ENCODE data around the gene NKAIN2.

NKAIN2 gene

GRCh38 chr6:124446961-124447360, 643.3 kb downstream of the NKAIN2 start:
- Histone ChIP-seq H2BK12ac (ENCODE audit: low read length) (no peak overlapping the region), H3K9ac (ENCODE audit: low read depth, low read length, poor library complexity) (no peak overlapping the region), H2BK120ac (ENCODE audit: low read depth, low read length) (no peak overlapping the region), H2AFZ (ENCODE audit: low read length) (no peak overlapping the region), H2BK15ac (ENCODE audit: low read length) (no peak overlapping the region), H3K36me3 (replicated peaks in 1 of 2; ENCODE audit: control insufficient read depth in 2 of 2, insufficient read depth in 2 of 2, low read length in 2 of 2) (no peaks in the 10 kb centered on the region), H3K79me1 (ENCODE audit: low read depth, low read length) (no peaks in the 10 kb centered on the region), H3K4me3 (ENCODE audit: low read length in 2 of 2) (no peak overlapping the region), H3K14ac (ENCODE audit: low read length) (no peak overlapping the region), H3K18ac (ENCODE audit: low read length) (no peak overlapping the region), H2AK5ac (ENCODE audit: low read depth, low read length) (no peak overlapping the region), H4K91ac (ENCODE audit: low read depth, low read length, poor library complexity) (no peak overlapping the region), H3K4me1 (ENCODE audit: control insufficient read depth in 2 of 2, insufficient read depth in 1 of 2, low read depth in 1 of 2, low read length in 2 of 2) (no peaks in the 10 kb centered on the region), H3K27me3 (ENCODE audit: control insufficient read depth in 3 of 3, insufficient read depth in 3 of 3, low read depth in 1 of 3, low read length in 3 of 3) (no peaks in the 10 kb centered on the region), H3K9me3 (replicated peaks in 1 of 2; ENCODE audit: control insufficient read depth in 2 of 2, insufficient read depth in 1 of 2, low read depth in 1 of 2, low read length in 2 of 2) (no peaks in the 10 kb centered on the region), H3K23ac (ENCODE audit: low read depth, low read length, poor library complexity) (no peak overlapping the region), H3K4me2 (ENCODE audit: insufficient read depth, low read length, poor library complexity, severe bottlenecking) (no peak overlapping the region), H4K8ac (ENCODE audit: low read depth, low read length) (no peak overlapping the region), H3K27ac (replicated peaks; ENCODE audit: low read length) (no peak overlapping the region), H2BK5ac (ENCODE audit: low read length) (no peak overlapping the region), H3K4ac (ENCODE audit: low read length) (no peak overlapping the region)
- WGBS, 2 donors (ENCODE audit: extremely low coverage in 2 of 2, insufficient read length in 2 of 2, insufficient replicate concordance in 1 of 2) = no CpG with 5 or more reads among the region's 3 CpGs
- no peak for DNase-seq (ENCODE audit: low spot score)

DNA sequence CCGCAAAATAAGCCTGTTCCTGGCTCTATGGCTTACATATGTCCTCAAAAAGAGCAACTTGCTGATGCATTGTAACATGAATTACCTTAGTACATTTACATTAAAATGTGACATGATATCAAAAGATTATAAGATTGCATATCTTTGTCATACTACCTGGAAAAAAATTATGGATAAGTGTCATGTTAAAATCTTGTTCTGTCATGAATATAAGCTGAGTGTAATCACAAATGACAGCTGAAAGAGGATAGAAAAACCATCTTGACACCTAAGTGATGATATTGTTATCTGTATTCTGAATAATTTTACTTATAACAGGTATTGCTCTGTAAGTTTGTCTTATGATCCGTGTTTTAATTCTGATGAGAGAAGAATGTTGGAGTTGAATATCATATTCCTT, 655.6 kb downstream of the NKAIN2 start:
- Histone ChIP-seq H3K18ac (ENCODE audit: low read length) (no peak overlapping the region), H2BK5ac (ENCODE audit: low read length) (no peak overlapping the region), H2AK5ac (ENCODE audit: low read depth, low read length) (no peak overlapping the region), H3K27ac (replicated peaks; ENCODE audit: low read length) (no peak overlapping the region), H3K4me1 (ENCODE audit: control insufficient read depth in 2 of 2, insufficient read depth in 1 of 2, low read depth in 1 of 2, low read length in 2 of 2) (no peaks in the 10 kb centered on the region), H3K9ac (ENCODE audit: low read depth, low read length, poor library complexity) (no peak overlapping the region), H3K4ac (ENCODE audit: low read length) (no peak overlapping the region), H2AFZ (ENCODE audit: low read length) (no peak overlapping the region), H3K36me3 (replicated peaks in 1 of 2; ENCODE audit: control insufficient read depth in 2 of 2, insufficient read depth in 2 of 2, low read length in 2 of 2) (no peaks in the 10 kb centered on the region), H3K23ac (ENCODE audit: low read depth, low read length, poor library complexity) (no peak overlapping the region), H2BK120ac (ENCODE audit: low read depth, low read length) (no peak overlapping the region), H3K79me1 (ENCODE audit: low read depth, low read length) (no peaks in the 10 kb centered on the region), H2BK15ac (ENCODE audit: low read length) (no peak overlapping the region), H2BK12ac (ENCODE audit: low read length) (no peak overlapping the region), H3K4me2 (ENCODE audit: insufficient read depth, low read length, poor library complexity, severe bottlenecking) (no peak overlapping the region), H4K91ac (ENCODE audit: low read depth, low read length, poor library complexity) (no peak overlapping the region), H4K8ac (ENCODE audit: low read depth, low read length) (no peak overlapping the region), H3K4me3 (ENCODE audit: low read length in 2 of 2) (no peak overlapping the region), H3K14ac (ENCODE audit: low read length) (no peak overlapping the region), H3K9me3 (replicated peaks in 1 of 2; ENCODE audit: control insufficient read depth in 2 of 2, insufficient read depth in 1 of 2, low read depth in 1 of 2, low read length in 2 of 2) (no peaks in the 10 kb centered on the region), H3K27me3 (ENCODE audit: control insufficient read depth in 3 of 3, insufficient read depth in 3 of 3, low read depth in 1 of 3, low read length in 3 of 3) (no peaks in the 10 kb centered on the region)
- no CpG with 5 or more reads among the region's 2 CpGs for WGBS, 2 donors (ENCODE audit: extremely low coverage in 2 of 2, insufficient read length in 2 of 2, insufficient replicate concordance in 1 of 2)
- no peak for DNase-seq (ENCODE audit: low spot score)

DNA sequence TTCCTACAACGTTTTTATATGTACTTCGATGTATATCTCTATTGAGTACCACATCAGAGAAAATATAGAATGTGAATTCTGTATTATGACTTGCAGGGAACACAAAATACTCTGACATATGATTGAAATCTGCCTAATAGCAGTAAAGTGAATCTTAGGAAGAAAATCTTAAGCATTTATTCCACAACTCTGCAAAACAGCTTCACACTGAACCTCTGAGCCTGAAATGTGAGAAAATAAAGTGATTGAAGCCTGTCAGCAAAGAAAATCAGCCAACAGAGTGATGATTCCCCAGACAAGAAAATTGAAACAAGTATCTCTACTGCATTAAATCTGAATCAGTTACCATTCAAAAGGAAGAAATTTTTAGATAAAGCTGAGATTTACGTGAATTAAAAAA, 659.1 kb downstream of the NKAIN2 start:
- H2BK120ac ChIP-seq (ENCODE audit: low read depth, low read length) = no peak overlapping the region
- no peak for DNase-seq (ENCODE audit: low spot score)
- no peak overlapping the region for H4K8ac ChIP-seq (ENCODE audit: low read depth, low read length)
- no peak overlapping the region for H2AK5ac ChIP-seq (ENCODE audit: low read depth, low read length)
- H3K79me1 ChIP-seq (ENCODE audit: low read depth, low read length) = no peaks in the 10 kb centered on the region
- H4K91ac ChIP-seq (ENCODE audit: low read depth, low read length, poor library complexity) = no peak overlapping the region
- no peak overlapping the region for H2BK12ac ChIP-seq (ENCODE audit: low read length)
- H3K14ac ChIP-seq (ENCODE audit: low read length) = no peak overlapping the region
- H3K27ac ChIP-seq (replicated peaks; ENCODE audit: low read length) = no peak overlapping the region
- no peak overlapping the region for H3K4ac ChIP-seq (ENCODE audit: low read length)
- no CpG with 5 or more reads among the region's 3 CpGs for WGBS, 2 donors (ENCODE audit: extremely low coverage in 2 of 2, insufficient read length in 2 of 2, insufficient replicate concordance in 1 of 2)
- no peak overlapping the region for H3K4me2 ChIP-seq (ENCODE audit: insufficient read depth, low read length, poor library complexity, severe bottlenecking)
- H3K18ac ChIP-seq (ENCODE audit: low read length) = no peak overlapping the region
- H3K9me3 ChIP-seq (replicated peaks in 1 of 2; ENCODE audit: control insufficient read depth in 2 of 2, insufficient read depth in 1 of 2, low read depth in 1 of 2, low read length in 2 of 2) = no peaks in the 10 kb centered on the region
- no peaks in the 10 kb centered on the region for H3K4me1 ChIP-seq (ENCODE audit: control insufficient read depth in 2 of 2, insufficient read depth in 1 of 2, low read depth in 1 of 2, low read length in 2 of 2)
- H2BK5ac ChIP-seq (ENCODE audit: low read length) = no peak overlapping the region
- no peak overlapping the region for H3K9ac ChIP-seq (ENCODE audit: low read depth, low read length, poor library complexity)
- no peak overlapping the region for H3K4me3 ChIP-seq (ENCODE audit: low read length in 2 of 2)
- no peak overlapping the region for H3K23ac ChIP-seq (ENCODE audit: low read depth, low read length, poor library complexity)
- H3K27me3 ChIP-seq (ENCODE audit: control insufficient read depth in 3 of 3, insufficient read depth in 3 of 3, low read depth in 1 of 3, low read length in 3 of 3) = no peaks in the 10 kb centered on the region
- H2BK15ac ChIP-seq (ENCODE audit: low read length) = no peak overlapping the region
- no peak overlapping the region for H2AFZ ChIP-seq (ENCODE audit: low read length)
- H3K36me3 ChIP-seq (replicated peaks in 1 of 2; ENCODE audit: control insufficient read depth in 2 of 2, insufficient read depth in 2 of 2, low read length in 2 of 2) = no peaks in the 10 kb centered on the region

- Histone ChIP-seq H2BK120ac (ENCODE audit: low read depth, low read length) (no peak overlapping the region), H3K9me3 (replicated peaks in 1 of 2; ENCODE audit: control insufficient read depth in 2 of 2, insufficient read depth in 1 of 2, low read depth in 1 of 2, low read length in 2 of 2) (no peaks in the 10 kb centered on the region), H2BK15ac (ENCODE audit: low read length) (no peak overlapping the region), H3K4ac (ENCODE audit: low read length) (no peak overlapping the region), H3K27ac (replicated peaks; ENCODE audit: low read length) (no peak overlapping the region), H3K14ac (ENCODE audit: low read length) (no peak overlapping the region), H3K18ac (ENCODE audit: low read length) (no peak overlapping the region), H2BK5ac (ENCODE audit: low read length) (no peak overlapping the region), H3K23ac (ENCODE audit: low read depth, low read length, poor library complexity) (no peak overlapping the region), H2BK12ac (ENCODE audit: low read length) (no peak overlapping the region), H3K36me3 (replicated peaks in 1 of 2; ENCODE audit: control insufficient read depth in 2 of 2, insufficient read depth in 2 of 2, low read length in 2 of 2) (no peaks in the 10 kb centered on the region), H3K27me3 (ENCODE audit: control insufficient read depth in 3 of 3, insufficient read depth in 3 of 3, low read depth in 1 of 3, low read length in 3 of 3) (no peaks in the 10 kb centered on the region), H2AK5ac (ENCODE audit: low read depth, low read length) (no peak overlapping the region), H3K4me3 (ENCODE audit: low read length in 2 of 2) (no peak overlapping the region), H4K91ac (ENCODE audit: low read depth, low read length, poor library complexity) (no peak overlapping the region), H2AFZ (ENCODE audit: low read length) (no peak overlapping the region), H3K79me1 (ENCODE audit: low read depth, low read length) (no peaks in the 10 kb centered on the region), H3K4me1 (ENCODE audit: control insufficient read depth in 2 of 2, insufficient read depth in 1 of 2, low read depth in 1 of 2, low read length in 2 of 2) (no peaks in the 10 kb centered on the region), H4K8ac (ENCODE audit: low read depth, low read length) (no peak overlapping the region), H3K4me2 (ENCODE audit: insufficient read depth, low read length, poor library complexity, severe bottlenecking) (no peak overlapping the region), H3K9ac (ENCODE audit: low read depth, low read length, poor library complexity) (no peak overlapping the region)
- DNase-seq (ENCODE audit: low spot score) = no peak
- no CpG with 5 or more reads among the region's 3 CpGs for WGBS, 2 donors (ENCODE audit: extremely low coverage in 2 of 2, insufficient read length in 2 of 2, insufficient replicate concordance in 1 of 2)
Observed at GRCh38 chr6:124463271-124463670, 659.6 kb downstream of the NKAIN2 start.
